Endothelial cell (in vitro differentiated cells): ENCODE results near the gene SLC25A39. TPM values are rescaled to one million over a fixed set of nuclear protein-coding genes. Genes with fewer than 3 reads are reported as not detected.
"Not testable (repeated sequence)": the region's sequence is repeated elsewhere in the genome, so short reads cannot be mapped to it uniquely, and the experiment has no call there.

Experiments
- DNase-seq: peaks from one replicate; pipeline ENCODE4 v3.0.0; 2021; ENCODE audit warnings: low spot score
- H3K27ac Mint-ChIP-seq: one replicate; pipeline ENCODE4 v1.8.0; 2021; ENCODE audit warnings: mixed read lengths, inconsistent platforms; ENCODE audit not compliant: unreplicated experiment
- H3K27me3 Mint-ChIP-seq: one replicate; pipeline ENCODE4 v1.8.0; 2021; ENCODE audit warnings: mild to moderate bottlenecking, moderate library complexity, mixed read lengths, inconsistent platforms; ENCODE audit not compliant: unreplicated experiment
- H3K36me3 Mint-ChIP-seq: one replicate; pipeline ENCODE4 v1.8.0; 2021; ENCODE audit warnings: mild to moderate bottlenecking, low read depth, mixed read lengths, inconsistent platforms; ENCODE audit not compliant: unreplicated experiment
- H3K4me1 Mint-ChIP-seq: one replicate; pipeline ENCODE4 v1.8.0; 2021; ENCODE audit warnings: mild to moderate bottlenecking, mixed read lengths, inconsistent platforms; ENCODE audit not compliant: unreplicated experiment
- H3K4me3 Mint-ChIP-seq: one replicate; pipeline ENCODE4 v1.8.0; 2021; ENCODE audit warnings: mild to moderate bottlenecking, mixed read lengths, inconsistent platforms; ENCODE audit not compliant: unreplicated experiment
- H3K9me3 Mint-ChIP-seq: one replicate; pipeline ENCODE4 v1.8.0; 2021; ENCODE audit warnings: mixed read lengths, inconsistent platforms; ENCODE audit not compliant: unreplicated experiment
- total RNA-seq: library from RNA; stranded (reverse); fragmentation: NEBNext Ultra II Directional; extraction: Animal tissue kit (Norgen Biotek cat#: 25700); gene quantifications from one replicate; pipeline ENCODE4 v1.2.1, GENCODE V29; 2021; ENCODE audit not compliant: unreplicated experiment
- TF ChIP-seq, protein P1 (sequence below): fragments of 200-600 bp; sonication (generic); IDR thresholded peaks from one replicate; pipeline ENCODE4 v1.5.0; 2021; ENCODE audit warnings: antibody characterized with exemption; ENCODE audit not compliant: unreplicated experiment

The SLC25A39 gene
- total RNA-seq, 1 donor from 2014 or later = 124 TPM

DNA sequence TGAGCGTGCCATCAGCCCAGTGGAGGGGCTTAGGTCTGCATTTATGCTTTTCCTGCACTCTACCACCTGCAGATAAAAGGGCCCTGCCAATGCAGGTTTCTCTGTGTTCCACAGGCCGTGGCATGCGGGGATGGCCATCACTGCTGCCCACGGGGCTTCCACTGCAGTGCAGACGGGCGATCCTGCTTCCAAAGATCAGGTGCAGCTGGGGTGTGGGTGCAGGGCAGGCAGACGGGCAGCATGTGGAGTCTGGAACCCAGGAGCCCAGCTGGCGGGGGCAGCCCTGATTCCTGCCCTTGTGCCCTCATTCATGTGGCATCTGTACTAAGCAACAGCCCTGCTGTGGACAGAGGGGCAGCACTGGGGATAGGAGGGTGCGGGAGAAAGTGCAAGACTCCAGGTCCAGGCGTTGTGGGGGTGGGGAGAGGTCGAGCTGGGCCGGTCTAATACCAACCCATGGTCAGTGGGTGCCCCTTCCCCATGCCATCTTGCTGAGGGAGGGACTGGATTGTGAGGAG is 25.0 kb upstream of the SLC25A39 start:
- H3K4me1 Mint-ChIP-seq = peaks cover 17% of the 10 kb centered on the region
- TF ChIP-seq, protein P1, sequence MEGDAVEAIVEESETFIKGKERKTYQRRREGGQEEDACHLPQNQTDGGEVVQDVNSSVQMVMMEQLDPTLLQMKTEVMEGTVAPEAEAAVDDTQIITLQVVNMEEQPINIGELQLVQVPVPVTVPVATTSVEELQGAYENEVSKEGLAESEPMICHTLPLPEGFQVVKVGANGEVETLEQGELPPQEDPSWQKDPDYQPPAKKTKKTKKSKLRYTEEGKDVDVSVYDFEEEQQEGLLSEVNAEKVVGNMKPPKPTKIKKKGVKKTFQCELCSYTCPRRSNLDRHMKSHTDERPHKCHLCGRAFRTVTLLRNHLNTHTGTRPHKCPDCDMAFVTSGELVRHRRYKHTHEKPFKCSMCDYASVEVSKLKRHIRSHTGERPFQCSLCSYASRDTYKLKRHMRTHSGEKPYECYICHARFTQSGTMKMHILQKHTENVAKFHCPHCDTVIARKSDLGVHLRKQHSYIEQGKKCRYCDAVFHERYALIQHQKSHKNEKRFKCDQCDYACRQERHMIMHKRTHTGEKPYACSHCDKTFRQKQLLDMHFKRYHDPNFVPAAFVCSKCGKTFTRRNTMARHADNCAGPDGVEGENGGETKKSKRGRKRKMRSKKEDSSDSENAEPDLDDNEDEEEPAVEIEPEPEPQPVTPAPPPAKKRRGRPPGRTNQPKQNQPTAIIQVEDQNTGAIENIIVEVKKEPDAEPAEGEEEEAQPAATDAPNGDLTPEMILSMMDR = no peak
- DNase-seq = no peak
- no peaks in the 10 kb centered on the region for H3K9me3 Mint-ChIP-seq
- peaks cover 18% of the 10 kb centered on the region for H3K27me3 Mint-ChIP-seq
- H3K27ac Mint-ChIP-seq = no peak overlapping the region
- peak overlapping the region; percentile 42 for H3K4me3 Mint-ChIP-seq
- H3K36me3 Mint-ChIP-seq = peaks cover 10% of the 10 kb centered on the region

DNA sequence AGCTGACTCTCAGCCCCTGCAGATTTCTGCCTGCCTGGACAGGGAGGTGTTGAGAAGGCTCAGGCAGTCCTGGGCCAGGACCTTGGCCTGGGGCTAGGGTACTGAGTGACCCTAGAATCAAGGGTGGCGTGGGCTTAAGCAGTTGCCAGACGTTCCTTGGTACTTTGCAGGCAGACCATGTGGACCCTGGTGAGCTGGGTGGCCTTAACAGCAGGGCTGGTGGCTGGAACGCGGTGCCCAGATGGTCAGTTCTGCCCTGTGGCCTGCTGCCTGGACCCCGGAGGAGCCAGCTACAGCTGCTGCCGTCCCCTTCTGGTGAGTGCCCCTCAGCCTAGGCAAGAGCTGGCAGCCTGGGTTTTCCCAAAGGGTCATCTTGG is 24.4 kb upstream of the SLC25A39 start:
- peaks cover 10% of the 10 kb centered on the region for H3K36me3 Mint-ChIP-seq
- H3K27ac Mint-ChIP-seq = no peak overlapping the region
- H3K27me3 Mint-ChIP-seq = peaks cover 22% of the 10 kb centered on the region
- TF ChIP-seq, protein P1 = no peak
- no peak overlapping the region for H3K4me3 Mint-ChIP-seq
- H3K9me3 Mint-ChIP-seq = no peaks in the 10 kb centered on the region
- no peak for DNase-seq
- H3K4me1 Mint-ChIP-seq = peaks cover 17% of the 10 kb centered on the region

DNA sequence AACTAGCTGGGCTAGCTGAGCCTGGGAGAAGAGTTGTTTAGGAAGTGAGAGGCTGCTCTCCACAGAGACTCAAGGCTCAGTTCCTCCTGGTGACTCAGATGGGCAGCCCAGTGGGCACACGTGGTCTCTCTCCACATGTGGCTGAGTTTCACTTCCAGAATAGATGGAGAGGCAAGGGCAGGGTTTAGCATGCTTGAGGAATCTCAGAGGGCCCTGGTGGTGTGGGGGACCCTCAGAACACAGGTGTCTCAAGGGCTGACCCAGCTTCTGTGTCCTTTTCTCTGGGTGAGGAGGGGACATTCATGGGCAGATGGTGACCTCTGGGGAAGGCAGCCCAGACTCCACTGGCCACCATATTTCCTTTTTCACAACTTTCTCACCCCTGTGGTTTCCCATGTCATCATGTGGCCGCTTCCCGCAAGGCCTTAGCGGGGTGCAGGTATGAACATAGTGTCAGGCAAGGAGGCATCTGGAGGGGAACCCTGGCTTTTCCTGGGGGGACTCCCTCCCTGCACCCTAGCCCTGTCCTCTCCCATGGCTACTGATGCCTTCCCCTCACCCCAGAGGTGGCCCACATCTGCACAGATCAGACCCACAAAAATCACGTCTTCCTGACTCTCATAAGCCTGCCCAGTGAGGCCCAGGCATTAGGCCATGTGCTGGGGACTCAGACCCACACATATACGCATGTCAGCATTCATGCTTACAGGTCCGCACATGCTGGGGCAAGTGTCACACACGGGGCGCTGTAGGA is 23.8 kb upstream of the SLC25A39 start:
- TF ChIP-seq, protein P1 = no peak
- H3K36me3 Mint-ChIP-seq = peaks cover 10% of the 10 kb centered on the region
- H3K4me1 Mint-ChIP-seq = peaks cover 17% of the 10 kb centered on the region

DNA sequence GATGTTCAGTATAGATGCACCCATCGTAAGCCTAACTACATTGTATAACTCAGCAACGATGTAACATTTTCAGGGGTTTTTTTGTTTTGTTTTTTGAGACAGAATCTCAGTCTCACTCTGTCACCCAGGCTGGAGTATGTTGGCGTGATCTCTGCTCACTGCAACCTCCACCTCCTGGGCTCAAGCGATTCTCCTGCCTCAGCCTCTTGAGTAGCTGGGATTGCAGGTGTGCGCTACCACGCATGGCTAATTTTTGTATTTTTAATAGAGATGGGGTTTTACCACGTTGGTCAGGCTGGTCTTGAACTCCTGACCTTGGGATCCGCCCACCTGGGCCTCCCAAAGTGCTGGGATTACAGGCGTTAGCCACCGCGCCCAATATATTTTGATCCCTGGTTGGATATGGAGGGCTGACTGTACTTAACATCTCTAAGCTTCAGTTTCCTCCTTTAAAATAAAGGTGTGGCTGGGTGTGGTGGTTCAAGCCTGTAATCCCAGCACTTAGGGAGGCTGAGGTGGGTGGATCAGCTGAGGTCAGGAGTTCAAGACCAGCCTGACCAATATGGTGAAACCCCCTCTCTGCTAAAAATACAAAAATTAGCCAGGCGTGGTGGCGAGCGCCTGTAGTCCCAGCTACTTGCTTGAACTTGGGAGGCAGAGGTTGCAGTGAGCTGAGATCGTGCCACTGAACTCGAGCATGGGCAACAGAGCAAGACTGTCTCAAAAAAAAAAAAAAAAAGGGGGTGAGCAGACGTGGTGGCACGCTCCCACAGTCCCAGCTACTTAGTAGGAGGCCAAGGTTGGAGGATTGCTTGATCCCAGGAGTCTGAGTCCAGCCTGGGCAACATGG is 22.8 kb upstream of the SLC25A39 start:
- peaks cover 13% of the 10 kb centered on the region for H3K4me1 Mint-ChIP-seq
- H3K9me3 Mint-ChIP-seq, H3K4me3 Mint-ChIP-seq, H3K36me3 Mint-ChIP-seq, H3K27ac Mint-ChIP-seq, DNase-seq: not testable (repeated sequence)
- H3K27me3 Mint-ChIP-seq = peaks cover 15% of the 10 kb centered on the region

More for the DNA sequence above, 23.8 kb upstream of the SLC25A39 start:
- H3K9me3 Mint-ChIP-seq = no peaks in the 10 kb centered on the region
- DNase-seq = no peak
- H3K4me3 Mint-ChIP-seq = no peak overlapping the region
- no peak overlapping the region for H3K27ac Mint-ChIP-seq
- peaks cover 22% of the 10 kb centered on the region for H3K27me3 Mint-ChIP-seq

DNA sequence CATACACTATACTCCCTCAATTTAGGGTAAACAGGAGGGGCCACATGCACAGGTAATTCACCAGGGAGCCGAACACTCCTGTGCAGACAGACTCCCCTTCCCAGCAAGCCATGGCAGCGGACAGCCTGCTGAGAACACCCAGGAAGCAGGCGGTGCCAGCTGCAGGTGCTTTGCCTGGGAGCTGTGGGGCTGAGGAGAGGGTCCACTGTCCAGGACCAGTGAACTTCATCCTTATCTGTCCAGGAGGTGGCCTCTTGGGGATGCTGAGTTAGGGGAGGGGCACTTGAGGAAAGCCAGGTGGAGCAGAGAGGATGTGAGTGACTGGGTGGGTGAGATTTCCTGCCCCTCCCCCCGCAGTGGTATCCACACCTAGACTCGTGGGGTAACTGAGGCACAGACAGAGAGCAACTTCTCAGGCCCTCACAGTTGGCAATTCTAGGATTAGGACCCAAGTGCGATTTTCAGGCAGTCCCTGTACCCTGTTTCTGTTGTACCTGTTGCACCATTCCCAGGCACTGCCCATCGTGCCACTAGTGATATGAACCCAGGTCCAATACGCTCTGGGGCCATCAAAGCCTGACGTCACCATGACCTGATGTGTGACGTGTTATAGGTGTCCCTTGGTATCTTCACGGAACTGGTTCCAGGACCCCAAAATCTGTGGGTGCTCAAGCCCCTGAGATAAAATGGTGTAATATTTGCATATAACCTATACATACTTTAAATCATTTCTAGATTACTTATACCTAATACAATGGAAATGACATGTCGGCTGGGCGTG is 21.6 kb upstream of the SLC25A39 start:
- no peak for DNase-seq
- Mint-ChIP-seq H3K4me3 (peak overlapping the region; percentile 98), H3K27ac (peak overlapping the region; percentile 96), H3K4me1 (peaks cover 13% of the 10 kb centered on the region), H3K36me3 (peaks cover 4% of the 10 kb centered on the region), H3K9me3 (no peaks in the 10 kb centered on the region), H3K27me3 (peaks cover 10% of the 10 kb centered on the region)
- TF ChIP-seq, protein P1 = no peak
